GM23338 (cell line): ENCODE data around the gene VWA3B. TPM values are rescaled to one million over a fixed set of nuclear protein-coding genes. Genes with fewer than 3 reads are reported as not detected.

Experiments used
- ATAC-seq: fragments of 200-7000 bp; cut with Tn5 transposase; 3 replicates; pipeline ENCODE4 v1.9.1; 2020
- DNase-seq: peaks from one replicate; pipeline ENCODE4 v3.0.0-alpha.2; 2015; ENCODE audit warnings: low spot score
- H2AFZ ChIP-seq: fragments of 200-600 bp; sonication (generic); 2 replicates; pipeline ENCODE4 v1.8.0; 2016; ENCODE audit warnings: antibody characterized with exemption, mild to moderate bottlenecking, moderate library complexity
- H3F3A ChIP-seq: fragments of 200-600 bp; sonication (generic); replicated peaks from 2 replicates; pipeline ENCODE4 v1.8.0; 2017; ENCODE audit warnings: antibody characterized with exemption, mixed run types, low read depth
- H3K27ac ChIP-seq: fragments of 200-600 bp; sonication (generic); 2 replicates; pipeline ENCODE4 v1.6.1; 2016; ENCODE audit warnings: low read depth
- H3K27me3 ChIP-seq: fragments of 200-600 bp; sonication (generic); 2 replicates; pipeline ENCODE4 v1.8.0; 2016; ENCODE audit warnings: mild to moderate bottlenecking, mixed run types, moderate library complexity; ENCODE audit not compliant: insufficient read depth
- H3K36me3 ChIP-seq: fragments of 200-600 bp; sonication (generic); 2 replicates; pipeline ENCODE4 v1.8.0; 2016; ENCODE audit warnings: mild to moderate bottlenecking; ENCODE audit not compliant: insufficient read depth
- H3K4me1 ChIP-seq: fragments of 200-600 bp; sonication (generic); 2 replicates; pipeline ENCODE4 v1.8.0; 2016; ENCODE audit warnings: mild to moderate bottlenecking, moderate library complexity; ENCODE audit not compliant: insufficient read depth
- H3K4me2 ChIP-seq: fragments of 200-600 bp; sonication (generic); 2 replicates; pipeline ENCODE4 v1.7.1; 2017; ENCODE audit warnings: mixed run types
- H3K4me3 ChIP-seq: fragments of 200-600 bp; sonication (generic); 2 replicates; pipeline ENCODE4 v1.6.1; 2016; ENCODE audit warnings: mixed run types
- H3K79me2 ChIP-seq: fragments of 200-600 bp; sonication (generic); replicated peaks from 2 replicates; pipeline ENCODE4 v1.8.0; 2017; ENCODE audit warnings: mild to moderate bottlenecking; ENCODE audit not compliant: insufficient read depth
- H3K9me2 ChIP-seq: fragments of 200-600 bp; sonication (generic); 2 replicates; pipeline ENCODE4 v1.8.0; 2017; ENCODE audit not compliant: insufficient read depth
- H4K20me1 ChIP-seq: fragments of 200-600 bp; sonication (generic); replicated peaks from 2 replicates; pipeline ENCODE4 v1.8.0; 2017; ENCODE audit warnings: mild to moderate bottlenecking; ENCODE audit not compliant: insufficient read depth
- H3K27ac Mint-ChIP-seq: 2 replicates; pipeline ENCODE4 v1.8.0; 2020; ENCODE audit warnings: inconsistent platforms, mild to moderate bottlenecking, moderate library complexity, mixed read lengths
- H3K27me3 Mint-ChIP-seq: 3 replicates; pipeline ENCODE4 v1.8.0; 2022; ENCODE audit warnings: low read depth, mild to moderate bottlenecking, moderate library complexity, mixed read lengths, inconsistent platforms; ENCODE audit not compliant: insufficient read depth, poor library complexity
- H3K36me3 Mint-ChIP-seq: 3 replicates; pipeline ENCODE4 v1.8.0; 2021; ENCODE audit warnings: low read depth, mild to moderate bottlenecking, inconsistent platforms, moderate library complexity, mixed read lengths
- H3K4me1 Mint-ChIP-seq: 3 replicates; pipeline ENCODE4 v1.8.0; 2020; ENCODE audit warnings: mild to moderate bottlenecking, inconsistent platforms, mixed read lengths
- H3K4me3 Mint-ChIP-seq: 3 replicates; pipeline ENCODE4 v1.8.0; 2021; ENCODE audit warnings: moderate library complexity, mild to moderate bottlenecking, inconsistent platforms, mixed read lengths
- H3K9me3 Mint-ChIP-seq: 3 replicates; pipeline ENCODE4 v1.8.0; 2020; ENCODE audit warnings: moderate library complexity, mild to moderate bottlenecking, inconsistent platforms, mixed read lengths
- ETS1 ChIP-seq: IDR thresholded peaks from 2 replicates; pipeline ENCODE4 v1.6.1; 2016; ENCODE audit warnings: antibody characterized with exemption
- EZH2 ChIP-seq: fragments of 200-600 bp; sonication (generic); IDR thresholded peaks from one replicate; pipeline ENCODE4 v1.8.0; 2017; ENCODE audit warnings: antibody characterized with exemption, mild to moderate bottlenecking, low read depth; ENCODE audit not compliant: unreplicated experiment
- JUNB ChIP-seq: IDR thresholded peaks from one replicate; pipeline ENCODE4 v1.6.1; 2016; ENCODE audit warnings: antibody characterized with exemption; ENCODE audit not compliant: unreplicated experiment
- NANOG ChIP-seq: IDR thresholded peaks from 2 replicates; pipeline ENCODE4 v1.6.1; 2016; ENCODE audit warnings: antibody characterized with exemption, borderline replicate concordance
- POLR2AphosphoS5 ChIP-seq: IDR thresholded peaks from 2 replicates; pipeline ENCODE4 v1.6.1; 2016; ENCODE audit warnings: antibody characterized with exemption, low read depth
- REST ChIP-seq: IDR thresholded peaks from one replicate; pipeline ENCODE4 v1.6.1; 2018; ENCODE audit warnings: antibody characterized with exemption; ENCODE audit not compliant: unreplicated experiment
- STAT1 ChIP-seq: IDR thresholded peaks from one replicate; pipeline ENCODE4 v1.6.1; 2016; ENCODE audit warnings: antibody characterized with exemption; ENCODE audit not compliant: unreplicated experiment
- ZNF331 ChIP-seq: fragments of 250-450 bp; sonication (Bioruptor Pico); IDR thresholded peaks from 2 replicates; pipeline ENCODE4 v1.5.0; 2020; ENCODE audit warnings: low read depth, mild to moderate bottlenecking, moderate library complexity
- polyA plus RNA-seq: library from polyadenylated mRNA; unstranded; fragments of >200 nt; fragmentation: Nextera tagmentation; extraction: Ambion mirVana; gene quantifications from 2 replicates; pipeline ENCODE4 v1.2.1, GENCODE V29; 2016
- total RNA-seq: library from RNA; depleted of rRNA; stranded (reverse); fragments of >200 nt; shearing (Covaris generic); gene quantifications from 2 replicates; pipeline ENCODE4 v1.2.3, GENCODE V29; 2014
- TF ChIP-seq, protein P1 (sequence below), 2 experiments: fragments of 200-600 bp in 1 of 2; sonication (generic) in 1 of 2; conservative IDR thresholded peaks; 2 replicates each; pipeline versions ENCODE4 v1.5.1 to v1.6.1; 2016 to 2017; ENCODE audit warnings: antibody characterized with exemption in 2 of 2, low read depth in 2 of 2, mild to moderate bottlenecking in 2 of 2, moderate library complexity in 1 of 2

The VWA3B gene
- total and polyA plus RNA-seq, 2 experiments from 2014 or later, result not detected

DNA sequence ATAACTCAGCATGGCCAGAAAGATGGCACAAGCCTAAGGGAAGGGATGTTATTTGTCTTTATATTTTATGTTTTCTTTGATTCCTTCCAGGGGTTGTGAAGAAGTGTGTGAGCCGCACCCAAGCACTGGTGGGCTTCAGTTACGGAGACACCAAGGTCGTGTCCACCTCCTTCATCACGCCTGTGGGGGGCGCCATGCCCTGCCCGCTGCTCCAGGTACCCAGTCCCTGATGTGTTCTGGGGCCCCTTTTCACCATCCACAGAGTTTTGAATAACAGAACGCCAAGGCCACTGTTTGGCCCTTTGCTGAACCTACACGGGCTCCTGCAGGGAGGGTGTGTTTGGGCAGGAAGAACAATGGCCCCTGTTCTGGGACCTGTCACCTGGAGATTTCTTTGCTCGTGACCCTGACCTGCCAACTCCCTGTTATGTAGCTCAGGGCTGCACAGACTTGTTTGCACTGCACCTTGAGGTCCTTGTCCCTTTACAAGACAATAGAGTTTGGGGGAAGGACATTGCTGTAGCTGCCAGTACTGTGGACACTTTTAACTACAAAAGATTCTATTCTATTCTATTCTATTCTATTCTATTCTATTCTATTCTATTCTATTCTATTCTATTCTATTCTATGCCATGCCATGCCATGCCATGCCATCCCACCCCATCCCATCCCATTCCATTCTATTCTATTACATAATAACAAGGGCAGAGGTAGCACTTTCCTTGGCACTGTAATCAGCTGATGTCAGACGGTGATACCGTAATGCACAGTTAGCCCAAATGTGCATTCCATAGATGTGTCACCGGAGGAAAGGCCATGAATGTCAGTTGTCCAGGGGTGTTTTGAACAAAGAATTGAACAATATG lies 211.1 kb downstream of the VWA3B start:
- H3K27me3 ChIP-seq, result no peaks in the 10 kb centered on the region
- no peak overlapping the region for H2AFZ ChIP-seq
- H3K36me3 Mint-ChIP-seq, result no peaks in the 10 kb centered on the region

GRCh38 chr2:98298683-98299164 lies 211.8 kb downstream of the VWA3B start:
- Histone ChIP-seq H3K4me2 (no peak overlapping the region), H3K4me3 (no peak overlapping the region), H3K36me3 (no peaks in the 10 kb centered on the region), H3K79me2 (no peaks in the 10 kb centered on the region), H3K27ac (no peak overlapping the region), H4K20me1 (no peaks in the 10 kb centered on the region), H3K4me1 (no peaks in the 10 kb centered on the region), H2AFZ (no peak overlapping the region), H3K27me3 (no peaks in the 10 kb centered on the region), H3K9me2 (0 out of 2 replicates have a peak, but pooled peaks cover 3% of the 10 kb centered on the region), H3F3A (no peaks in the 10 kb centered on the region)
- ATAC-seq (no peak), DNase-seq (no peak)
- H3K4me3 Mint-ChIP-seq, result no peak overlapping the region
- peaks cover 7% of the 10 kb centered on the region for H3K27me3 Mint-ChIP-seq
- no peaks in the 10 kb centered on the region for H3K36me3 Mint-ChIP-seq
- H3K27ac Mint-ChIP-seq, result no peak overlapping the region
- peaks cover 9% of the 10 kb centered on the region; the same call in 2 of the 3 replicates for H3K4me1 Mint-ChIP-seq
- no peaks in the 10 kb centered on the region for H3K9me3 Mint-ChIP-seq
- TF ChIP-seq POLR2AphosphoS5, result no peak
- TF ChIP-seq, protein P1, sequence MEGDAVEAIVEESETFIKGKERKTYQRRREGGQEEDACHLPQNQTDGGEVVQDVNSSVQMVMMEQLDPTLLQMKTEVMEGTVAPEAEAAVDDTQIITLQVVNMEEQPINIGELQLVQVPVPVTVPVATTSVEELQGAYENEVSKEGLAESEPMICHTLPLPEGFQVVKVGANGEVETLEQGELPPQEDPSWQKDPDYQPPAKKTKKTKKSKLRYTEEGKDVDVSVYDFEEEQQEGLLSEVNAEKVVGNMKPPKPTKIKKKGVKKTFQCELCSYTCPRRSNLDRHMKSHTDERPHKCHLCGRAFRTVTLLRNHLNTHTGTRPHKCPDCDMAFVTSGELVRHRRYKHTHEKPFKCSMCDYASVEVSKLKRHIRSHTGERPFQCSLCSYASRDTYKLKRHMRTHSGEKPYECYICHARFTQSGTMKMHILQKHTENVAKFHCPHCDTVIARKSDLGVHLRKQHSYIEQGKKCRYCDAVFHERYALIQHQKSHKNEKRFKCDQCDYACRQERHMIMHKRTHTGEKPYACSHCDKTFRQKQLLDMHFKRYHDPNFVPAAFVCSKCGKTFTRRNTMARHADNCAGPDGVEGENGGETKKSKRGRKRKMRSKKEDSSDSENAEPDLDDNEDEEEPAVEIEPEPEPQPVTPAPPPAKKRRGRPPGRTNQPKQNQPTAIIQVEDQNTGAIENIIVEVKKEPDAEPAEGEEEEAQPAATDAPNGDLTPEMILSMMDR (conservative IDR thresholded peaks at IDR 0.05; ENCODE audit: low read depth in 2 of 2), result no peak
- no peak for TF ChIP-seq REST
- TF ChIP-seq NANOG, result no peak
- no peak for TF ChIP-seq EZH2
- no peak for TF ChIP-seq ETS1
- no peak for TF ChIP-seq JUNB
- TF ChIP-seq ZNF331, result no peak

More for the DNA sequence above, 211.1 kb downstream of the VWA3B start:
- Histone ChIP-seq H3K4me3 (no peak overlapping the region), H3K36me3 (no peaks in the 10 kb centered on the region), H4K20me1 (no peaks in the 10 kb centered on the region), H3F3A (no peaks in the 10 kb centered on the region), H3K27ac (no peak overlapping the region), H3K4me2 (no peak overlapping the region), H3K9me2 (no peaks in the 10 kb centered on the region), H3K4me1 (no peaks in the 10 kb centered on the region), H3K79me2 (no peaks in the 10 kb centered on the region)
- TF ChIP-seq JUNB (no peak), STAT1 (no peak)
- TF ChIP-seq, protein P1 (conservative IDR thresholded peaks at IDR 0.05; ENCODE audit: low read depth in 2 of 2), result peak; percentile 67 to 75
- no peak overlapping the region for H3K27ac Mint-ChIP-seq
- peak; percentile 50 for DNase-seq
- peaks cover 9% of the 10 kb centered on the region; the same call in 2 of the 3 replicates for H3K4me1 Mint-ChIP-seq
- H3K4me3 Mint-ChIP-seq, result no peak overlapping the region
- no peaks in the 10 kb centered on the region for H3K9me3 Mint-ChIP-seq
- H3K27me3 Mint-ChIP-seq, result peaks cover 8% of the 10 kb centered on the region
- ATAC-seq, result peak; percentile 72
